ENCODE results near the gene LRRC27. TPM values are rescaled to one million over a fixed set of nuclear protein-coding genes. Genes with fewer than 3 reads are reported as not detected.
"Not testable (repeated sequence)": the region's sequence is repeated elsewhere in the genome, so short reads cannot be mapped to it uniquely, and the experiment has no call there.

LRRC27 gene
- total RNA-seq, 1 donor = 12.0 TPM

DNA sequence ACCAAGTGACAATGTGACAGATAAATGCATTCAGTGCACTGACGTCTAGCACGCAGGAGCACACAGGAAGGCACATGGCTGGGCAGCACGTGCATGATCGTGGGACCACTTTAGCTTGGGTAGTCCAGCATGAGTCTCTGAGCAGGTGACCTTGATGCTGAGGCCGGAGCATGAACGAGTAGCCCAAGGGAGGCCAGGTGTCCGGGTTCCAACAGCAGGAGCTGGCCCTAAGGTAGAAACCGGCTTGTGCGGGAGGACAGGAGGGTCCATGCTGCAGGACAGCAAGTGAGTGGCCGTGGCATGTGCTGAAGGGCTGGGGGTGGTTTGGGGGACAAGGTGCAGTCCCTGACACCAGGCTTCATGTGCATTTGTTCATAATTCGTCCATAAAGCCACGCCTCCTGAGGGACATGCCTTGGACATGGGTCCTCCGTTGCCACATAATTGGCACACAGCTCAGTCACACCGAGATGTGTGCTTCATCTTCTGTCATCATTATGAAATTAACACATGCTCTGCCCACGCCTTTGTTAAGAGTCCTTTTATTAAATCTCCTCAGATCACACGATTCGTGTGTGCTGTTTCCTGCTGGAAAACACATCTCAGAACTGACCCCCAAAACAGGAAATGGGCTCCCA is 21.2 kb upstream of the LRRC27 start:
- H3K4me3 ChIP-seq (ENCODE audit: low read depth, low read length) = no peak overlapping the region
- no peak for DNase-seq (ENCODE audit: low read depth)
- TF ChIP-seq, protein P1, sequence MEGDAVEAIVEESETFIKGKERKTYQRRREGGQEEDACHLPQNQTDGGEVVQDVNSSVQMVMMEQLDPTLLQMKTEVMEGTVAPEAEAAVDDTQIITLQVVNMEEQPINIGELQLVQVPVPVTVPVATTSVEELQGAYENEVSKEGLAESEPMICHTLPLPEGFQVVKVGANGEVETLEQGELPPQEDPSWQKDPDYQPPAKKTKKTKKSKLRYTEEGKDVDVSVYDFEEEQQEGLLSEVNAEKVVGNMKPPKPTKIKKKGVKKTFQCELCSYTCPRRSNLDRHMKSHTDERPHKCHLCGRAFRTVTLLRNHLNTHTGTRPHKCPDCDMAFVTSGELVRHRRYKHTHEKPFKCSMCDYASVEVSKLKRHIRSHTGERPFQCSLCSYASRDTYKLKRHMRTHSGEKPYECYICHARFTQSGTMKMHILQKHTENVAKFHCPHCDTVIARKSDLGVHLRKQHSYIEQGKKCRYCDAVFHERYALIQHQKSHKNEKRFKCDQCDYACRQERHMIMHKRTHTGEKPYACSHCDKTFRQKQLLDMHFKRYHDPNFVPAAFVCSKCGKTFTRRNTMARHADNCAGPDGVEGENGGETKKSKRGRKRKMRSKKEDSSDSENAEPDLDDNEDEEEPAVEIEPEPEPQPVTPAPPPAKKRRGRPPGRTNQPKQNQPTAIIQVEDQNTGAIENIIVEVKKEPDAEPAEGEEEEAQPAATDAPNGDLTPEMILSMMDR (IDR thresholded peaks at IDR 0.05; ENCODE audit: insufficient read depth, low read length) = no peak

- no peak for DNase-seq (ENCODE audit: low read depth)
- no peak overlapping the region for H3K4me3 ChIP-seq (ENCODE audit: low read depth, low read length)
- TF ChIP-seq, protein P1 (IDR thresholded peaks at IDR 0.05; ENCODE audit: insufficient read depth, low read length) = no peak
Measured at GRCh38 chr10:132311338-132311939, 20.6 kb upstream of the LRRC27 start.

DNA sequence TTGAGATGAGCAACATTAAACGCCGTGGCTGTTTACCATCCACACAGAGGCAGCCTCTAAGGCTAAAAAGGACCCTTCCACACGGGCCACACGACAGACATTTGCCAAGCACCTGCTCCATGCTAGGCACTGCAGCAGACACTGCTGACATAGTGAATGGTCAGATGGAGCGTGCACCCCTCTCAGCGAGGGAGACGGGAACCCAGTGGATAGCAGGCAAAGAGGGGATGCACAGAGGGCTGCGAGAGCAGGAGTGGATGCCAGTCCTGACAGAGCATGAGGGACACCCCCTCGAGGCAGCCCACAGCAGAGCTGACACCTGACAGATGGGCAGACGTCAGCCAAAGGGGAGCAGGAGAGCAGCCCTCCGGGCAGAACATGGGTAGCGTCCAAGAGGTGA is 18.7 kb upstream of the LRRC27 start:
- no peak overlapping the region for H3K4me3 ChIP-seq (ENCODE audit: low read depth, low read length)
- TF ChIP-seq, protein P1 (IDR thresholded peaks at IDR 0.05; ENCODE audit: insufficient read depth, low read length) = no peak
- DNase-seq (ENCODE audit: low read depth) = no peak

GRCh38 chr10:132313865-132314264 is 18.1 kb upstream of the LRRC27 start:
- H3K4me3 ChIP-seq (ENCODE audit: low read depth, low read length) = no peak overlapping the region
- TF ChIP-seq, protein P1 (IDR thresholded peaks at IDR 0.05; ENCODE audit: insufficient read depth, low read length) = no peak

DNA sequence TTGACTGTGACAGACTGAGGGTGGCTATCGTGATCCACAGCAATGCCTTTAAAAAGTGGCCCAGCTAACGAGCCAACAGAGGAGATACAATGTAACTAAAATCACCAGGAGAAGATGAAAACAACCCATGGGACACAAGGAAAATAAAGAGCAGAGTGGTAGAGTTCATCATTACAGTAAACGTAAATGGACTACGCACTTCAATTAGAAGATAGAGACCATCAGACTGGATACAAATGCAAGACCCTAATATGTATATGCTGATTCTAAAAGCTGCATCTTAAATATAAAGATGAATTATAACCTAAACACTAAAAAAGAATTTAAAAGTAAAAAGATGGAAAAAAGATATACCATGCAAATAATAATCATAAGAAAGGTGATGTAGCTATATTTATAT is 17.7 kb upstream of the LRRC27 start:
- no peak overlapping the region for H3K4me3 ChIP-seq (ENCODE audit: low read depth, low read length)
- TF ChIP-seq, protein P1 (IDR thresholded peaks at IDR 0.05; ENCODE audit: insufficient read depth, low read length) = no peak
- no peak for DNase-seq (ENCODE audit: low read depth)

More at GRCh38 chr10:132313865-132314264, 18.1 kb upstream of the LRRC27 start:
- no peak for DNase-seq (ENCODE audit: low read depth)

GRCh38 chr10:132314881-132315280 is 17.1 kb upstream of the LRRC27 start:
- H3K4me3 ChIP-seq (ENCODE audit: low read depth, low read length); DNase-seq (ENCODE audit: low read depth): not testable (repeated sequence)

DNA sequence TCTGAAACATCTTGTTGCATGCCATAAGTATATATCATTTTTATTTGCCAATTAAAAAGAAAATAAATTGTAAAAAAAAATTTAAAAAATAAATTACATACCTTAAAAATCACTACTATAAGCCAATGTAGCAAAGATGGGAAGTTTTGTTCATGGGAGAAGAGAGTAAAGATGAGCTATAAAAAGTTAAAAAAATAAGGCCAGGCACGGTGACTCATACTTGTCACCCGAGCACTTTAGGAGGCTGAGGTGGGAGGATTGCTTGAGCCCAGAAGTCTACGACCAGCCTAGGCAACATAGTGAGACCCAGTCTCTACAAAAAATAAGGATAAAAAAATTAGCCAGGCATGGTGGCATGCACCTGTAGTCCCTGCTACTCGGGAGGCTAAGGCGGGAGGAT is 15.9 kb upstream of the LRRC27 start:
- TF ChIP-seq, protein P1 (IDR thresholded peaks at IDR 0.05; ENCODE audit: insufficient read depth, low read length) = no peak

DNA sequence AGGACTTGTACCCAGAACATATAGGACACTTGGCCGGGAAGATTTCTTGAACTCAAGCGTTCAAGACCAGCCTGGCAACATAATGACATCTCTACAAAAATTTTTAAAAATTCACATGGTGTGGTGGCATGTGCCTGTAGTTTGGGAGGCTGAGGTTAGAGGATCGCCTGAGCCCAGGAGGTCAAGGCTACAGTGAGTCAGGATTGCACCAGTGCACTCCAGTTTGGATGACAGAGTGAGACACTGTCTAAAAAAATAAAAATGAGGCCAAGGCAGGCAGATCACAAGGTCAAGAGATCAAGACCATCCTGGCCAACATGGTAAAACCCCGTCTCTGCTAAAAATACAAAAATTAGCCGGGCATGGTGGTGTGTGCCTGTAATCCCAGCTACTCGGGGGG is 14.5 kb upstream of the LRRC27 start:
- not testable (repeated sequence) for H3K4me3 ChIP-seq (ENCODE audit: low read depth, low read length); DNase-seq (ENCODE audit: low read depth)

More for the DNA sequence above, 15.9 kb upstream of the LRRC27 start:
- DNase-seq (ENCODE audit: low read depth) = no peak
- H3K4me3 ChIP-seq (ENCODE audit: low read depth, low read length) = no peak overlapping the region
